ENCODE data around the gene SHANK2. TPM values are rescaled to one million over a fixed set of nuclear protein-coding genes. Genes with fewer than 3 reads are reported as not detected.

The SHANK2 gene
- total RNA-seq, 2 donors from 2014 or later: not detected

DNA sequence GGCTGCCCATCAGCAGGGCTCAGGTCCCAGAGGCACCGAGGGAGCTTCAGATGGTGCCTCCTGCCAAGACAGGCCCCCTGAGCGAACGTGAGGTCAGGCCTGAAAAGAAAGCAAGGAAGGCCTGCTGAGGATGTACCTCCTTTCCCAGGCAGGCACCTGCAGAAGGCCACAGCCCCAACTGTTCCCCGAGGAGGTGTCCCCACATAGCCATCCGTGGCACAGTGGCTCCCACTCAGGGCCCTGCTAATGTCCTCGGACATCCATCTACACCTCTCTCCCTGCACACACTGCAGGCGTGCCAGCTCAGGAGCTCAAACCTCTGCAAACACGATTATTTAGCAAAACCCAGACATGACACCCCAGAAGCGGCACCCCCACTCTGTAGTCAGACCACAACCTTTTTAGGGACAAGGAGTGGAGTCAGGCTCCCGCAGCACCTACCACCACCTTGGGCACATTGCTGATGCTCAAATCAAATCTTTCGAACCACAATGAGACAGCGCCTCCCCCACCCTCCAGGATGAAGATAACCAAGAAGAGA, 36.9 kb downstream of the SHANK2 start:
- DNase-seq (ENCODE audit: low spot score in 2 of 2): no peak
- H3K9me3 Mint-ChIP-seq: no peaks in the 10 kb centered on the region
- H3K27ac Mint-ChIP-seq: no peak overlapping the region
- H3K36me3 Mint-ChIP-seq: no peaks in the 10 kb centered on the region
- ATAC-seq: no peak

DNA sequence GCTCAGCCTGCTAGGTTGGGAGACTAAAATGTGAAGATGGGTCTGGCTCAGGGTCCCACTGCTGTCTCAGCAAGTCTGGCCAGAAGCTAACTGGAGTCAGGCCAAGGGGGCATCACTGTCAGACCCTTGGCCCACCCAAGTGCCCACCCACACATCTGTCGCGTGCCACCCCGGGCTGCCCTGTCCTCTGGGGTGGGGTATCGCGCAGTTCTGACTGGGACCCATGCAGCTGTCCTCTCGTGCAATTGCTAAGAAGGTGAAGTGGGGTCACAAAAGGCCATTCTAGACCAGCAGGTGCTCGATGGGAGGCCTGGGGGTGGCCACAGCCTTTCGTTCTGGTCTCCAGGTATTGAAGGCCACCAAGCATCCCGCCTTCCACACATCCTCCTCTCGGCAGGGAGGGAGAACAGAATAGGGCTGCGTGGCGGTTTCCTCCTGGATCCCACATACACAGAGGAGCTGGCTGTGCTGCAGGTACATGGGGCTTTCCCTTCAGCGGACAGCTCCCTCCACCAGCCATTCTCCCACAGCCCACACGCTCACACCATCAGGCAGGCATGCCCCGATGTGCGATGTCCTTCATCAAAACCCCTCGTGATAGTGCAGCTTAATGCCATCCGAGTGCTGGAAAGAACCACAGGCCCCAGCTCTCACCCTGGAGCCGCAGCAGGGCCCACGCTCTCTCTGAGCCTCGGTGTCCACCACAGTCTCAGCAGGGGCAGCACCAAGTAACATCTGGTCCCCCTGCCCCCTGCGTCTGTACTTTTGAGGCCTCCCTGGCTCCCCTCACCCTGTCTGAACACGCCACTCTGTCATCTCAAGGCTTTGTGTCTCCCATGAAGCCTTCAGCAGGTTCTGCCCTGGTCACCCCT, 37.6 kb downstream of the SHANK2 start:
- Mint-ChIP-seq H3K27ac (no peak overlapping the region), H3K36me3 (no peaks in the 10 kb centered on the region), H3K9me3 (no peaks in the 10 kb centered on the region)
- DNase-seq (ENCODE audit: low spot score in 2 of 2) (no peak), ATAC-seq (no peak)

DNA sequence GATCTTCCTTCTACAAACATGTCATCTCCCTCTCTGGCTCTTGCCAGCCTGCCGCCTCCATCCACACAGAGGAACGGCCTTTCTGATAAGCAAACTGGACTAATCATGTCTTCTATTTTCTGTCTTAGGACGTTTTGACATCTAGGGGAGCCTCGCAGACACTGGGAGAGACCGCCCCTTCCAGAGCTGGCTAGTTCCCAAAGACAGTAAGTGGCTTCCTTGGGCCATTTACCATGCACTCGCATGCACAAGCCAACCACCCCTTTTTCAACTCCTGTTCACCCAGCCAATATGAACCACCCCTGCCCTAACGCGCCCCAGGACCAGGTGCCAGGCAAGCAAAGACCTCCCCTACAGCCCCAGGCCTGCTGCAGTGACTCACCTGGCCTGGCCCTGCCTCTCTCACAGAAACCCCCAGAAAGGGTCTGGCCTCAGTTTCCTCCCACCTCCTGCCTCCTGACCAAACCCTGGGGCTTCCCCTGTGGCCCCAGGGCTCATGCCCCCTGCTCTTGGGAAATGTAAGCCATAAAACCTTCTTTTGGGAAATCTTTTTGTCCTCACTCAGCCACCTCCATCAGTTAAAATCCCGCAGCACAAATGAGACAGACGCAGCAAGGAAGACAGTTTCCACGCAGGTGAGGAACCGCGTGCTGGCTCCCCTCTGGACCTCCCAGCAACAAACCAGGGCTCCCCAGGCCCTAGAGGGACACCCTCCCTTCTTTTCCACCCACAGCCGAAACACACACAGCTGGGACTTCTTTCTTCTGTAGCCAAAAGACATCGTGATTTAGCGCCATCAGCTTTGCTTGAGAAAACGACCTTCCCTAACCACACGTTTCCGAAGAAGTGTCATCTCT, 38.5 kb downstream of the SHANK2 start:
- no peak for ATAC-seq
- H3K27ac Mint-ChIP-seq: no peak overlapping the region

GRCh38 chr11:71212871-71213559, 39.4 kb downstream of the SHANK2 start:
- Mint-ChIP-seq H3K9me3 (no peaks in the 10 kb centered on the region), H3K27ac (no peak overlapping the region), H3K36me3 (no peaks in the 10 kb centered on the region)
- DNase-seq (ENCODE audit: low spot score in 2 of 2) (no peak), ATAC-seq (no peak)

More for the DNA sequence above, 38.5 kb downstream of the SHANK2 start:
- no peak for DNase-seq (ENCODE audit: low spot score in 2 of 2)
- no peaks in the 10 kb centered on the region for H3K9me3 Mint-ChIP-seq
- no peaks in the 10 kb centered on the region for H3K36me3 Mint-ChIP-seq

DNA sequence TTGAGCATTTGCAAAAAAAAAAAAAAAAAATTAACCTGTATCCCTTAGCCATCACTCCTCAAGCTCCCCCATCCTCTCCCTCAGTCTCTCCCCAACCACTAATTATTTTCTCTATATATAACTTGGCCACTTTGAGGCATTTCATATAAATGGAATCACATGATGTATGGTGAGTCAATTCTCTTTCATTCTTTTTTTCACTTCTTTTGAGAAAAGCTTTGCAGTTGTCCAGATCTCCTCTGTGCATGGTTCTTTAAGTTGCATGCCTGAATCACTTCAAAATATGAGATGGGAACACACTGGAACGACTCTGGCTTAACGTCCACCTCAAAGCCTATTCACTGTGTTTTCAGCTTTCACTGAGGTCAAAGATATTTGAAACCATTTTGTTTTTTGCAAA, 40.7 kb downstream of the SHANK2 start:
- no peaks in the 10 kb centered on the region for H3K9me3 Mint-ChIP-seq
- H3K27ac Mint-ChIP-seq: no peak overlapping the region
- ATAC-seq (no peak), DNase-seq (ENCODE audit: low spot score in 2 of 2) (no peak)
- H3K36me3 Mint-ChIP-seq: no peaks in the 10 kb centered on the region

GRCh38 chr11:71210861-71211260, 41.5 kb downstream of the SHANK2 start:
- Mint-ChIP-seq H3K9me3 (no peaks in the 10 kb centered on the region), H3K36me3 (no peaks in the 10 kb centered on the region), H3K27ac (no peak overlapping the region)
- no peak for ATAC-seq
- DNase-seq (ENCODE audit: low spot score in 2 of 2): no peak

- Mint-ChIP-seq H3K9me3 (no peaks in the 10 kb centered on the region), H3K36me3 (no peaks in the 10 kb centered on the region), H3K27ac (no peak overlapping the region)
- DNase-seq (ENCODE audit: low spot score in 2 of 2) (no peak), ATAC-seq (no peak)
Measured at GRCh38 chr11:71209656-71210055, 42.7 kb downstream of the SHANK2 start.

GRCh38 chr11:71209181-71209580, 43.2 kb downstream of the SHANK2 start:
- Mint-ChIP-seq H3K27ac (no peak overlapping the region), H3K9me3 (no peaks in the 10 kb centered on the region), H3K36me3 (no peaks in the 10 kb centered on the region)
- ATAC-seq (no peak), DNase-seq (ENCODE audit: low spot score in 2 of 2) (no peak)

GRCh38 chr11:71208011-71208774, 44.2 kb downstream of the SHANK2 start:
- no peaks in the 10 kb centered on the region for H3K9me3 Mint-ChIP-seq
- H3K36me3 Mint-ChIP-seq: no peaks in the 10 kb centered on the region
- no peak for DNase-seq (ENCODE audit: low spot score in 2 of 2)
- no peak overlapping the region for H3K27ac Mint-ChIP-seq
- ATAC-seq: no peak

DNA sequence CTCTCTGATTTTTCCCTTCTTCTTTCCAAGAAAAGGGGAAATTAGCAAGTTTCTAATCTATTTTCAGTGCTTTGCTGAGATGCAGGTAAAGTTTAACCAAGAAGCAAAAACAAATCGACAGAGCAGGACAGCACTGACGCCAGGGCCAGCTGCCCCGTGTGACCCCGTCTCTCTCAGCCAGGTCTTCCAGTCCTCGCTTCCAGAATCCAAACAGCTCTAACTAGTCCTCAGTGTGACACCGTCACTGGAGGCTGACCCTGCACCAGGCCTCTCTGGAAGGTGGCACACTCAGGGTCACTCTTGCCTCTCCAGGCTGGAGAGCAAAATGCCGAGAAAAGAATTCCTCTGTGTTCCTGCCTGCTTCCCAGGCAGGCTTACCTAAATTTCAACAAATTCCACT, 44.8 kb downstream of the SHANK2 start:
- no peak for DNase-seq (ENCODE audit: low spot score in 2 of 2)

DNA sequence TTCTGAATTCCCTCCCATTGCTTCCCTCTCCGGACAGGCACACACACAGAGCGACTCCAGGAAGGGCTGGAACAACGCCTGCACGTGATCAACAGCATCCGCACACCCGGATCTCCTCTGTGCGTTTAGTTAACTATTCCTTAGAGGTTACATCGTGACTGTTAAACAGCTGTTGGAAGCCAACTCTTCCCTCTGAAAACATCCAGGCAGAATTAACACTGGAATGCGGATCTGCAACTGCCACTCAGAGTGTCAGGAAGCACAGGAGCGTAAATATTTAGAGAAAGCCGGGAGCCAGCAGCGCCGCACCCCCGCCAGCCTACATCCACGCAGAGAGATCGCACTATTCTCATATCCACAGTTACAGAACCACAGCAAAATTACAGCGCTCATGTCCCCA, 46.2 kb downstream of the SHANK2 start:
- Mint-ChIP-seq H3K36me3 (no peaks in the 10 kb centered on the region), H3K27ac (no peak overlapping the region), H3K9me3 (no peaks in the 10 kb centered on the region)
- no peak for DNase-seq (ENCODE audit: low spot score in 2 of 2)
- no peak for ATAC-seq

More for the DNA sequence above, 44.8 kb downstream of the SHANK2 start:
- Mint-ChIP-seq H3K27ac (no peak overlapping the region), H3K36me3 (no peaks in the 10 kb centered on the region), H3K9me3 (no peaks in the 10 kb centered on the region)
- no peak for ATAC-seq

- DNase-seq (ENCODE audit: low spot score in 2 of 2) (no peak), ATAC-seq (no peak)
- Mint-ChIP-seq H3K9me3 (no peaks in the 10 kb centered on the region), H3K36me3 (no peaks in the 10 kb centered on the region), H3K27ac (no peak overlapping the region)
Measured at GRCh38 chr11:71204748-71205664, 47.4 kb downstream of the SHANK2 start.

DNA sequence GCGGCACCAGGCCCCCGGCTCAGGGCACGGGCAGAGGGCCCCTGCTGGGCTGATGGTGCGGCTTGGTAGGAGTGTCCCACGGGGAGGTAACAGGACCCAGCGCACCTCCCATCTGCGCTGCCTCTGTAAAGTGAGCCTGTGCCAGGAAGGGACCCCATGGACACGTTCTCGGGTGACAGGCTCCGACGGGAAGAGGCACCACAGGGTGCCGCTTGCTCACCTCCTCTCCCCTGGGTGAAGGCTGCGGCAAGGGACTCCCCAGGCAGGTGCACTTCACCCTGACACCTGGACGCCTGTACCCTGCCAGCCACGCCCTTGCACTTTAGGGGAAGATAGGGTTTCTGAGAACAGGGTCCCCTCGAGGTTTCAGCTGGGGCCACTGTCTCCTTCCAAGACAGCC, 48.1 kb downstream of the SHANK2 start:
- H3K9me3 Mint-ChIP-seq: no peaks in the 10 kb centered on the region
- ATAC-seq (no peak), DNase-seq (ENCODE audit: low spot score in 2 of 2) (no peak)
- no peaks in the 10 kb centered on the region for H3K36me3 Mint-ChIP-seq
- no peak overlapping the region for H3K27ac Mint-ChIP-seq

DNA sequence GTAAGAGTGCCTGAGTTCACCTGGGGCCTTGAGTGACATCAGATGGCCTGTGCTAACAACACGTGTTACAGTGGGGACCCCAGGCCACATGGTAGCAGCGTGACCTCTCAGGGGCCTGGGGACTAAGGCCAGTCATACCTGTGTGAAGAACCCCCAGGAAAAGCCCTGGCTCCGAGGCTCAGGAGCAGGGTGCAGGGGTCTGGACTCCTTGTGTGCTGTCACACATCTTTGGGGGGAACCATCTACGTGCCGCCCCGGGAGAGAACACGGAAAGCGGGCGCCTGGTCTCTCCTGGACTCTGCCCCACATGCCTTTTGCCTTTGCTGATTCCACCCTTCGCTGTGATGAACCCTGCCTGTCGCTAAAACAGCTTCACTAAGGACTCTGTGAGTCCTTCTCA, 48.7 kb downstream of the SHANK2 start:
- DNase-seq (ENCODE audit: low spot score in 2 of 2): no peak
- no peaks in the 10 kb centered on the region for H3K36me3 Mint-ChIP-seq
- H3K9me3 Mint-ChIP-seq: no peaks in the 10 kb centered on the region
- H3K27ac Mint-ChIP-seq: no peak overlapping the region
- ATAC-seq: no peak

DNA sequence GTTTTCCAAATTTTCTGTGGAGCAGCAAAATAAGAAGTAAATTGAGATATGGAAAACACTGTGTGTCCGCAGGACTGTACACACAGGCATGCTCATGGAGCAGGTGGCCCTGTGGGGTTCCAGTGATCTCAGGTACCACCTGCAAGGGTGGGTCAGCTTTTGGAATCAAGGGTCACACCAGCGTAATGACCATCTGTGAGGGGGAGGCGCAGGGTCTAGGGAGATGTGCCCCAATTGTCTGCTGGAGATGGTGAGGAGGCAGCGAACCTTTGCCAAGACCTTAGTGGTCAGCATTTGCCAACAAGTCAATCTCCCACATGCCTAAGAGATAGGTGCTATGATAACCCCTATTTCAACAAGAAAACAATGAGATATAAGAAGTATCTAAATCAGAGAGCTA, 49.4 kb downstream of the SHANK2 start:
- Mint-ChIP-seq H3K36me3 (no peaks in the 10 kb centered on the region), H3K9me3 (no peaks in the 10 kb centered on the region), H3K27ac (no peak overlapping the region)
- ATAC-seq (no peak), DNase-seq (ENCODE audit: low spot score in 2 of 2) (no peak)
